ENCODE measurements around the gene GANC. TPM values are rescaled to one million over a fixed set of nuclear protein-coding genes. Genes with fewer than 3 reads are reported as not detected.

Gene GANC
- total and polyA plus RNA-seq, 4 donors = 19.6 to 105 (median 53.6) TPM

- Histone ChIP-seq H3K27ac (ENCODE audit: low read depth in 1 of 2, low read length in 1 of 2) (no peak overlapping the region), H3K27me3 (ENCODE audit: control insufficient read depth in 3 of 3, insufficient read depth in 3 of 3, low read length in 2 of 3) (no peaks in the 10 kb centered on the region), H3K36me3 (ENCODE audit: control insufficient read depth in 4 of 4, insufficient read depth in 4 of 4, low read length in 4 of 4) (peaks cover 2 to 29% (median 15%) of the 10 kb centered on the region in 4 donors), H3K9ac (ENCODE audit: insufficient read depth in 1 of 2, low read length in 2 of 2) (no peak overlapping the region), H3K4me3 (no peak overlapping the region), H3K9me3 (ENCODE audit: control insufficient read depth in 4 of 4, insufficient read depth in 3 of 4, low read length in 3 of 4) (no peaks in the 10 kb centered on the region), H3K4me1 (ENCODE audit: control insufficient read depth in 5 of 5, insufficient read depth in 5 of 5, low read length in 5 of 5) (no peaks in the 10 kb centered on the region)
- TF ChIP-seq CTCF (IDR thresholded peaks at IDR 0.05; ENCODE audit: control extremely low read depth, extremely low read depth) = no peak
- WGBS, 2 donors = 95 to 98% methylated on average over 5 of the region's 5 CpGs
- DNase-seq (no peak), ATAC-seq (ENCODE audit: insufficient read depth, low FRiP score) (no peak)
Observed at GRCh38 chr15:42348083-42348482, 75.1 kb downstream of the GANC start.

DNA sequence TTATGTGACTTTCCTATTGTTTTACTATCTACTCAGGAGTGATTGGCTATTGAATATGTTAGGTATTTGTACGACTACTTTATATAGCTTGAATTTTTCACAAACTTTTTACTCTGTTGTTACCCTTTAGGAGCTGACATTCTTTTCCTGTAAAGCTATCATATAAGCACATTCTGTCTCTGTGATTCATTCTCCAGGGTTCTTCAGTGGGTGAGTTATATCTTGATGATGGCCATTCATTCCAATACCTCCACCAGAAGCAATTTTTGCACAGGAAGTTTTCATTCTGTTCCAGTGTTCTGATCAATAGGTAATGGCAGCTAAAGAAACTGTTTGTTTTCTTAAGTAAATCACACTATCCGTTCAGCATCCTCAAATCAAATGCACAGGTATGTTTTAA, 76.2 kb downstream of the GANC start:
- Histone ChIP-seq H3K27ac (ENCODE audit: low read depth in 1 of 2, low read length in 1 of 2) (no peak overlapping the region), H3K9me3 (ENCODE audit: control insufficient read depth in 4 of 4, insufficient read depth in 3 of 4, low read length in 3 of 4) (no peaks in the 10 kb centered on the region), H3K27me3 (ENCODE audit: control insufficient read depth in 3 of 3, insufficient read depth in 3 of 3, low read length in 2 of 3) (no peaks in the 10 kb centered on the region), H3K4me1 (ENCODE audit: control insufficient read depth in 5 of 5, insufficient read depth in 5 of 5, low read length in 5 of 5) (no peaks in the 10 kb centered on the region), H3K9ac (ENCODE audit: insufficient read depth in 1 of 2, low read length in 2 of 2) (no peak overlapping the region), H3K4me3 (no peak overlapping the region), H3K36me3 (ENCODE audit: control insufficient read depth in 4 of 4, insufficient read depth in 4 of 4, low read length in 4 of 4) (peaks cover 4 to 25% (median 15%) of the 10 kb centered on the region in 4 donors)
- ATAC-seq (ENCODE audit: insufficient read depth, low FRiP score) (no peak), DNase-seq (no peak)
- WGBS, 2 donors = 90 to 94% methylated on average over 2 of the region's 2 CpGs
- TF ChIP-seq CTCF (IDR thresholded peaks at IDR 0.05; ENCODE audit: control extremely low read depth, extremely low read depth) = no peak

DNA sequence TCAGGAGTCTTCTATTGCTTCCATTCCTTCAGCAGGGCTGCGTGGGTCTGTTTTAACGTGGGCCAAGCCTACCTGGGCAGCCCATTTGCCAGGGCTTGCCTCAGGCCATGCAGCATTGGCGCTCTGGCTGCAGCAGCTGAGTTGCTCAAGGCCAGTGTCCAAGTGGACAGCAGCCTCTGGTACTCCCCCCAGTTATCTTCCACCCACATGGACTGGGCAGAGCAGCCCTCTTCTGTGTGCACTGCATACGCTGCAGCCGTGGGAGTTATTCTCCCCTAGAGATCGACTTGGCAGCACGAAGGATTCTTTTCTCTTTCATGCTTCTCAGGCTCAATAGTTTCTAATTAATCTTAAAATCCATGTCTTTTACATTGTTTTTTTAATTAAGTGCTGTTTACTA, 79.4 kb downstream of the GANC start:
- Histone ChIP-seq H3K4me3 (no peak overlapping the region), H3K27ac (ENCODE audit: low read depth in 1 of 2, low read length in 1 of 2) (no peak overlapping the region), H3K9ac (ENCODE audit: insufficient read depth in 1 of 2, low read length in 2 of 2) (no peak overlapping the region), H3K9me3 (ENCODE audit: control insufficient read depth in 4 of 4, insufficient read depth in 3 of 4, low read length in 3 of 4) (no peaks in the 10 kb centered on the region), H3K36me3 (ENCODE audit: control insufficient read depth in 4 of 4, insufficient read depth in 4 of 4, low read length in 4 of 4) (peaks cover 4 to 26% (median 15%) of the 10 kb centered on the region in 4 donors), H3K27me3 (ENCODE audit: control insufficient read depth in 3 of 3, insufficient read depth in 3 of 3, low read length in 2 of 3) (no peaks in the 10 kb centered on the region), H3K4me1 (ENCODE audit: control insufficient read depth in 5 of 5, insufficient read depth in 5 of 5, low read length in 5 of 5) (no peaks in the 10 kb centered on the region)
- DNase-seq (no peak), ATAC-seq (ENCODE audit: insufficient read depth, low FRiP score) (no peak)
- 96% methylated on average over 7 of the region's 7 CpGs for WGBS, 2 donors
- no peak for TF ChIP-seq CTCF (IDR thresholded peaks at IDR 0.05; ENCODE audit: control extremely low read depth, extremely low read depth)

DNA sequence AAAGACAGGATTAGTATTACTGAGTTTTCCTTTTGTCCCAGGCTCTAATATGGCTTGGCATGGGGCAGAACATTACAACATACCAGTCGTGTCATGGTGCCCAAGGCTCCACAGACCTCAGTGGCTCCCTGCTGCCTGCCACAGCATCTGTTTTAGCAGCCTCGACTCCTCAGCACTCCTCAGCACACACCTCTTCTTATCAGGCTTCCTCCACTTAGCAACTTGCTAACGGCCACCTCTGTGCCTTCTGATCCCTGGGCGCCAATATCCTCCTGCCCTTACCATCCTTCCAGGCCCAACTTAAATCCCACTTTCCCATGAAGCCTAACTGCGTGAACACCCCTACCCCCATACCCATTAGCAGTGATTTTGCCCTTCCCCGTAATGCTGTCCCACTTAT, 80.1 kb downstream of the GANC start:
- Histone ChIP-seq H3K9me3 (ENCODE audit: control insufficient read depth in 4 of 4, insufficient read depth in 3 of 4, low read length in 3 of 4) (no peaks in the 10 kb centered on the region), H3K9ac (ENCODE audit: insufficient read depth in 1 of 2, low read length in 2 of 2) (no peak overlapping the region), H3K27ac (ENCODE audit: low read depth in 1 of 2, low read length in 1 of 2) (no peak overlapping the region), H3K27me3 (ENCODE audit: control insufficient read depth in 3 of 3, insufficient read depth in 3 of 3, low read length in 2 of 3) (no peaks in the 10 kb centered on the region), H3K4me1 (ENCODE audit: control insufficient read depth in 5 of 5, insufficient read depth in 5 of 5, low read length in 5 of 5) (no peaks in the 10 kb centered on the region), H3K36me3 (ENCODE audit: control insufficient read depth in 4 of 4, insufficient read depth in 4 of 4, low read length in 4 of 4) (peaks cover 4 to 24% (median 16%) of the 10 kb centered on the region in 4 donors), H3K4me3 (no peak overlapping the region)
- ATAC-seq (ENCODE audit: insufficient read depth, low FRiP score) (no peak), DNase-seq (no peak)
- TF ChIP-seq CTCF (IDR thresholded peaks at IDR 0.05; ENCODE audit: control extremely low read depth, extremely low read depth) = no peak
- 88 to 92% methylated on average over 6 of the region's 6 CpGs for WGBS, 2 donors

Measured in lung (tissue), 12 donors.